HFFc6 (cell line): ENCODE measurements around the gene TIMM17B. TPM values are rescaled to one million over a fixed set of nuclear protein-coding genes. Genes with fewer than 3 reads are reported as not detected.
"Not testable (repeated sequence)": the region's sequence is repeated elsewhere in the genome, so short reads cannot be mapped to it uniquely, and the experiment has no call there.

ENCODE experiments used
- DNase-seq: peaks from one replicate; pipeline ENCODE4 v3.0.0-alpha.2; 2018
- H3K27ac Mint-ChIP-seq: 2 replicates; pipeline ENCODE4 v1.8.0; 2020; ENCODE audit warnings: mild to moderate bottlenecking, mixed read lengths
- H3K27me3 Mint-ChIP-seq: 2 replicates; pipeline ENCODE4 v1.8.0; 2021; ENCODE audit warnings: mild to moderate bottlenecking, moderate library complexity, mixed read lengths; ENCODE audit not compliant: insufficient read depth
- H3K36me3 Mint-ChIP-seq: 2 replicates; pipeline ENCODE4 v1.8.0; 2021; ENCODE audit warnings: low read depth, mixed read lengths
- H3K4me1 Mint-ChIP-seq: 2 replicates; pipeline ENCODE4 v1.8.0; 2020; ENCODE audit warnings: low read depth, mixed read lengths
- H3K4me3 Mint-ChIP-seq: 2 replicates; pipeline ENCODE4 v1.8.0; 2020; ENCODE audit warnings: mild to moderate bottlenecking, moderate library complexity, mixed read lengths
- H3K9me3 Mint-ChIP-seq: 2 replicates; pipeline ENCODE4 v1.8.0; 2020; ENCODE audit warnings: mild to moderate bottlenecking, mixed read lengths
- total RNA-seq, 6 experiments: library from RNA; stranded (reverse); fragmentation: NEBNext Ultra II Directional; extraction: Animal tissue kit (Norgen Biotek cat#: 25700); gene quantifications; 2 replicates in 1 of 6; 3 replicates in 5 of 6; pipeline ENCODE4 v1.2.3, GENCODE V29; 2021
- TF ChIP-seq, protein P1 (sequence below): fragments of 200-600 bp; sonication (generic); IDR thresholded peaks from 2 replicates; pipeline ENCODE4 v1.5.0; 2021; ENCODE audit warnings: antibody characterized with exemption, mild to moderate bottlenecking

The TIMM17B gene
- total RNA-seq, 6 experiments from 2014 or later: 53.0 to 65.2 (median 61.6) TPM

DNA sequence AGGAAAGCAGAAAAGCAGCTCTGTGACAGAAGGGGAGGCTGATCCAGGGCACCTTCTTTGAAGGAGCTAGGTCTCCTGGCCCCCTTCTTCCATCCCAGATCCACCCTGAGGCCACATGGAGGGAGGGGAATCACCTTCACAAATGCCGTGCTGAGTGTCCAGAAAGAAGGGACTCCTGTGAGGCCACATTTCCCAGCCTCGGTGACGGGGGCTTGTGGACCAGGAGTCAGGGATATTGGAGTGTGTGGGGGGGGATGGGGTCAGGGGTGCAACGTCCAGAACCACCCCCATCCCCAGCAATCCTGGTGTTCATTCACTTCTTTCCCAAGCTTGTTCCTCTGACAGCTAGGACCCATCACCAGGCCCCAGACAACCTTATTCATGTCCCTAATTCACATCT lies 4.7 kb downstream of the TIMM17B start:
- Mint-ChIP-seq H3K4me3 (no peak overlapping the region), H3K4me1 (peaks cover 6% of the 10 kb centered on the region), H3K36me3 (no peaks in the 10 kb centered on the region), H3K9me3 (no peaks in the 10 kb centered on the region), H3K27me3 (peaks cover 6% of the 10 kb centered on the region), H3K27ac (no peak overlapping the region)
- DNase-seq: no peak
- TF ChIP-seq, protein P1, sequence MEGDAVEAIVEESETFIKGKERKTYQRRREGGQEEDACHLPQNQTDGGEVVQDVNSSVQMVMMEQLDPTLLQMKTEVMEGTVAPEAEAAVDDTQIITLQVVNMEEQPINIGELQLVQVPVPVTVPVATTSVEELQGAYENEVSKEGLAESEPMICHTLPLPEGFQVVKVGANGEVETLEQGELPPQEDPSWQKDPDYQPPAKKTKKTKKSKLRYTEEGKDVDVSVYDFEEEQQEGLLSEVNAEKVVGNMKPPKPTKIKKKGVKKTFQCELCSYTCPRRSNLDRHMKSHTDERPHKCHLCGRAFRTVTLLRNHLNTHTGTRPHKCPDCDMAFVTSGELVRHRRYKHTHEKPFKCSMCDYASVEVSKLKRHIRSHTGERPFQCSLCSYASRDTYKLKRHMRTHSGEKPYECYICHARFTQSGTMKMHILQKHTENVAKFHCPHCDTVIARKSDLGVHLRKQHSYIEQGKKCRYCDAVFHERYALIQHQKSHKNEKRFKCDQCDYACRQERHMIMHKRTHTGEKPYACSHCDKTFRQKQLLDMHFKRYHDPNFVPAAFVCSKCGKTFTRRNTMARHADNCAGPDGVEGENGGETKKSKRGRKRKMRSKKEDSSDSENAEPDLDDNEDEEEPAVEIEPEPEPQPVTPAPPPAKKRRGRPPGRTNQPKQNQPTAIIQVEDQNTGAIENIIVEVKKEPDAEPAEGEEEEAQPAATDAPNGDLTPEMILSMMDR: no peak

DNA sequence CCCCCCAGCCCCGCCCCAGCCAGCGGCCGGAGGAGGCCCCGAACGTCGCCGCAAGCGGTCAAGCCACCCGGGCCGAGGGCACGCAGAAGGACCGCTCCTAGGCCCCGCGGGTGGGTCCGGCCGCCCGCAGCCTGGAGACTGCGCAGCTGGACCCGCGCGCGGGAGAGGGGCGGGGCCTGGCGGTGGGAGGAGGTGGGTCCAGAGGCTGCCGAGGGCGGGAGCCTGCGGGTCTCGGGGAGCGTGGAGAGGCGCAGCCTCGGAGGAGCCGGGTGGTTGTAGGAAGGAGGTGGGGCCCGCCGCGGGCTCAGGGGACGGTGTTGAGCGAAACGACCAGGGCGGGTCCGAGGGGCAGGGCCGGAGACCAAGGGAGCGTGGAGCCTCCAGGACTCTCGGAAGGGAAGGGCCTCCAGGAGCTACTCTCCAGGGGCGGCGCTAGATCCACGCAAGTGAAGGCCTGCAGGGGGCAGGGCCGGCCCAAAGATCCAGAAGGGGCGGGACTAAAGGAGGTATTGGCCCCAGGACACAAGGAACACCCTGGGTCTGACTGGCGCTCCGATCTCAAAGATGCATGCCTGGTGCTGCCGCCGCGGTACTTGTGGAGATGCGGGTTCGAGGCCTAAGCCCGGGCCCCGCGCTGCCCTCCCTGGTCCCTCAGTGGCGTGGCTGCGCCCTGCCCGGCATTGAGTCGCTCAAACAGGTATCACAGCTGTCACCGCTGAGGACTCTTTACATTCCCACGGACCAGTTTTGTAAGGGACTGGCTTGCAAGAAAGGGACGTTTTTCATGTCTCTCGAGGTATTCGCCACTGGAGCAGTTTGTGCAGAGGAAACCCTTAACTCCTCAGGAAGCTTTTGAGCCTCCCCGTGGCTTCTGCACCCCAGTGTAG lies 5.9 kb downstream of the TIMM17B start:
- TF ChIP-seq, protein P1: peak; percentile 69
- DNase-seq: peak; percentile 84
- H3K27me3 Mint-ChIP-seq: peaks cover 6% of the 10 kb centered on the region
- no peak overlapping the region; the same call in 1 of the 2 replicates for H3K27ac Mint-ChIP-seq
- H3K4me1 Mint-ChIP-seq: peaks cover 6% of the 10 kb centered on the region
- H3K4me3 Mint-ChIP-seq: peak overlapping the region; percentile 79
- no peaks in the 10 kb centered on the region for H3K9me3 Mint-ChIP-seq
- no peaks in the 10 kb centered on the region for H3K36me3 Mint-ChIP-seq

DNA sequence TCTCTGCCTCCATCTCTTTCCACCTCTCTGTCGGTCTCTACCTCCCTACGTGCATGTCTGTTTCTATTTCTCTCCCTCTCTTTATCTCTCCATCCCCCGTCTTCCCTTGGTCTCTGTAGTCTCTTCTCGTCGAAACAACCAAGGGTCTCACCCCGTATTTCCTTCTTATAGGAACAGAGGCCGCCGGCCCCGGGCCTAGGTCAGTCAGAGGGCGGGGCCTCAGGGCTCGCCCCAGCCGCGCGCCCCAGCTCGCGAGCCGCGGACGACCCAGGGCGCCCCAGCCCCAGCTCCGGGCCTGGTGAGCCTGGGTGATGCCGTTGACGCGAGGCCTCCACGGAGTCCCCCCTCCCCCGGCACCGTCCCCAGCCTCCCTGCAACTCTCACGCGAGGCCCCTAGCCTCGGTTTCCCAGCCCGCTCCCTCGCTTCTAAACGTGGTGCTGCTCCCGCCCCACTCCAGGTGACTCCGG lies 6.6 kb downstream of the TIMM17B start:
- Mint-ChIP-seq H3K9me3 (no peaks in the 10 kb centered on the region), H3K27me3 (peaks cover 6% of the 10 kb centered on the region), H3K27ac (peak overlapping the region; percentile 19), H3K36me3 (no peaks in the 10 kb centered on the region), H3K4me1 (peaks cover 6% of the 10 kb centered on the region), H3K4me3 (peak overlapping the region; percentile 76)
- no peak for DNase-seq
- TF ChIP-seq, protein P1: no peak

DNA sequence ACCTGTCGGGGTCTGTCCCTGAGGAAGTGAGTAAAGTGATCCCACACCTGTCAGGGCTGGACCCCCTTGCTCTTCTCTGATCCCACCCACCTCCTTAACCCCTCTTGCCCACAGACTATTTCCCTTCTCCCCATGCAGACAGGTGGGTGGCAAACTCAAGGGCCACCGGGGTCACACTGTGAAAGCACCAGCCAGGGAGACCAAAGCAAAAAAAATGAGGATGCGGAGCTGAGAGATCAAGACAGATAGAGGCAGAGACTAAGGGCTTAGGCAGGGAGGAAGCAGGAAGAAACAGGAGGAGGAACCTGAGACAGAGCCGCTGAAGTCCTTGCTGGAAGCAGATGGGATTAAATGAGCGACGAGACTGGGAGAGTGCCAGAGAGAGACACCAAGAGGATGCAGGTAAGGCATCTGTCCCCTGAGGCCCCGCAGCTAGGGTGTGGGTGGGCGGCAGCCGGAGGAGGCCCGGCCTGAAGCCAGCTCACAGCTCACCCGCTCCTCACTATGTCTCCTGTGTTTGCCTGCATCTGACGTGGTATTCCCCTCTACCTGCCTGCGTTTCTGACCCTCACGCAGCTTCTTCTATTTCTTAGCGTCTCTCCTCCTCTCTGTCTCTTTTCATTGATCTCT lies 7.2 kb downstream of the TIMM17B start:
- Mint-ChIP-seq H3K36me3 (no peaks in the 10 kb centered on the region), H3K4me3 (peak overlapping the region; percentile 76), H3K4me1 (peaks cover 6% of the 10 kb centered on the region), H3K27ac (peak overlapping the region; percentile 19), H3K27me3 (peaks cover 6% of the 10 kb centered on the region), H3K9me3 (no peaks in the 10 kb centered on the region)
- TF ChIP-seq, protein P1: no peak
- DNase-seq: no peak

DNA sequence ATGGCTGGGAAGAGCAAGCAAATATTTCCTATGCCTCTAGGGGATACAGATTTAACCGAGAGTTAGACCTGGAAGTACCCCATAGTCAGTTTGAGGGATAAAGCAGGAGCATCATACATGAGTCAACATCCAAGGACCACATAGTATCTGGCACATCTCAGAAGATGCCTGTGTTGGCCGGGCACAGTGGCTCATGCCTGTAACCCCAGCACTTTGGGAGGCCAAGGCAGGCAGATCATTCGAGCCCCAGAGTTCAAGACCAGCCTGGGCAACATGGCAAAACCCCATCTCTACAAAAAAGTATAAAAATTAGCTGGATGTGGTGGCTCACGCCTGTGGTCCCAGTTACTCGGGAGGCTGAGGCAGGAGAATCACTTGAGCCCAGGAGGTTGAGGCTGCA lies 11.0 kb downstream of the TIMM17B start:
- not testable (repeated sequence) for H3K4me1 Mint-ChIP-seq, DNase-seq, H3K4me3 Mint-ChIP-seq, H3K36me3 Mint-ChIP-seq, H3K27ac Mint-ChIP-seq, H3K9me3 Mint-ChIP-seq, H3K27me3 Mint-ChIP-seq

DNA sequence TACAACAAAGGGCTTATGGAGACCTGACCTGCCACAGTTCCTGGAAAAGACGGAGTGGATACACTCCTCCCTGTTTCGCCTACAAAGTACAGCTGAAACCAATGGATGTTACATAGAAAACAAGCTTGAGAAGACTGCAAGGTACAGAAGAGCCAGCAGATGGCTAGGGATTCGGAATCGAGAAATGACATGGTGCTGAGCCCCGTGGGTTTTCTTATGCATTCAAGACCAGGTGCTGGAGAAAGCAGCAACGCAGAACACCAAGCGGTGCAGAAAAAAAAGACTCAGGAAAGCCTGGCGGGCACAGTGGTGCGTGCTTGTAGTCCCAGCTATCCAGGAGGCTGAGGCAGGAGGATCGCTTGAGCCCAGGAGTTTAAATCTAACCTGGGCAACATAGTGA lies 13.8 kb downstream of the TIMM17B start:
- peaks cover 2% of the 10 kb centered on the region for H3K27me3 Mint-ChIP-seq
- TF ChIP-seq, protein P1: no peak
- no peak overlapping the region for H3K27ac Mint-ChIP-seq
- no peaks in the 10 kb centered on the region for H3K36me3 Mint-ChIP-seq
- no peak for DNase-seq
- no peaks in the 10 kb centered on the region for H3K9me3 Mint-ChIP-seq
- H3K4me1 Mint-ChIP-seq: no peaks in the 10 kb centered on the region
- H3K4me3 Mint-ChIP-seq: no peak overlapping the region

DNA sequence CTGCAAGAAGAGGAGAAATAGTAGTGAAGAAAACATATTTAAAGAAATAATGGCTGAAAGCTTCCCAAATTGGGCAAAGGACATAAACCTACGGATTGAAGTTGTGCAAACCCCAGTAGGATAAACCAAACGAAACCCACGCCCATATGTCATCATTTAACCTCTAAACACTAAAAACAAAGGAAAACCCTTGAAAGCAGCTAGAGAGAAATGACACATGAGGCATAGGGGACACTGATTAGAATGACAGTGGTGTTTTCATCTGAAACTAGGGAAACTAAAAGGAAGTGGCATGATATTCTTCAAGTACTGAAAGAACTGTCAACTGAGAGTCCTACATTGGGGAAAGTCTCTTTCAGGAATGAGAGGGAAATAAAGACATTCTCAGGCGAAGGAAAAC lies 20.6 kb downstream of the TIMM17B start:
- H3K27me3 Mint-ChIP-seq: peaks cover 16% of the 10 kb centered on the region; the same call in 1 of the 2 replicates
- DNase-seq, H3K36me3 Mint-ChIP-seq, H3K4me1 Mint-ChIP-seq, H3K4me3 Mint-ChIP-seq, H3K9me3 Mint-ChIP-seq, H3K27ac Mint-ChIP-seq: not testable (repeated sequence)

DNA sequence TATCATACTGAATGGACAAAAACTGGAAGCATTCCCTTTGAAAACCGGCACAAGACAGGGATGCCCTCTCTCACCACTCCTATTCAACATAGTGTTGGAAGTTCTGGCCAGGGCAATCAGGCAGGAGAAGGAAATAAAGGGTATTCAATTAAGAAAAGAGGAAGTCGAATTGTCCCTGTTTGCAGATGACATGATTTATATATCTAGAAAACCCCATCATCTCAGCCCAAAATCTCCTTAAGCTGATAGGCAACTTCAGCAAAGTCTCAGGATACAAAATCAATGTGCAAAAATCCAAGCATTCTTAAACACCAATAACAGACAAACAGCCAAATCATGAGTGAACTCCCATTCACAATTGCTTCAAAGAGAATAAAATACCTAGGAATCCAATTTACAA lies 25.6 kb downstream of the TIMM17B start:
- not testable (repeated sequence) for H3K4me3 Mint-ChIP-seq, H3K27ac Mint-ChIP-seq, DNase-seq, H3K36me3 Mint-ChIP-seq, H3K9me3 Mint-ChIP-seq
- Mint-ChIP-seq H3K4me1 (peaks cover 11% of the 10 kb centered on the region), H3K27me3 (peaks cover 16% of the 10 kb centered on the region)
